Measurements from ENCODE around the gene SYN1. TPM values are rescaled to one million over a fixed set of nuclear protein-coding genes. Genes with fewer than 3 reads are reported as not detected.
A peak's percentile ranks its signal among the peaks of the same experiment; 100 is the strongest.

SYN1 gene
- total RNA-seq, 6 experiments from 2014 or later = 0.22 to 3.1 (median 0.37) TPM; not detected in 1

- H3K9me3 ChIP-seq = no peaks in the 10 kb centered on the region
- no peaks in the 10 kb centered on the region for H3K4me1 ChIP-seq
- 50% methylated on average over 15 of the region's 32 CpGs for WGBS (ENCODE audit: insufficient coverage, low coverage, low lambda C conversion rate, missing lambda C conversion rate)
- H3K36me3 ChIP-seq = no peaks in the 10 kb centered on the region
- H3K27me3 ChIP-seq = no peaks in the 10 kb centered on the region
- intact Hi-C loops (cut with DNase I) = no loop called here
- H3K27ac ChIP-seq = no peak overlapping the region
- ATAC-seq (no peak), DNase-seq (no peak)
- H3K4me3 ChIP-seq = peak overlapping the region in 1 of 3 donors; percentile 14
- TF ChIP-seq CTCF (IDR thresholded peaks at IDR 0.05) = no peak
- no peak for TF ChIP-seq POLR2A (IDR thresholded peaks at IDR 0.05)
Observed at GRCh38 chrX:47618923-47619485, 653 bp downstream of the SYN1 start.

GRCh38 chrX:47614618-47615017 lies 5.0 kb downstream of the SYN1 start:
- Histone ChIP-seq H3K4me3 (no peak overlapping the region), H3K4me1 (no peaks in the 10 kb centered on the region), H3K27ac (no peak overlapping the region), H3K9me3 (no peaks in the 10 kb centered on the region), H3K27me3 (no peaks in the 10 kb centered on the region), H3K36me3 (no peaks in the 10 kb centered on the region)
- ATAC-seq (no peak), DNase-seq (no peak)
- no peak for TF ChIP-seq POLR2A (IDR thresholded peaks at IDR 0.05)
- TF ChIP-seq CTCF (IDR thresholded peaks at IDR 0.05) = no peak
- WGBS (ENCODE audit: insufficient coverage, low coverage, low lambda C conversion rate, missing lambda C conversion rate) = 54% methylated on average over 4 of the region's 5 CpGs
- intact Hi-C loops (cut with DNase I) = no loop called here

GRCh38 chrX:47613082-47613481 lies 6.6 kb downstream of the SYN1 start:
- ATAC-seq = no peak
- DNase-seq = no peak
- Histone ChIP-seq H3K27ac (no peak overlapping the region), H3K27me3 (no peaks in the 10 kb centered on the region), H3K4me3 (no peak overlapping the region), H3K4me1 (no peaks in the 10 kb centered on the region), H3K36me3 (no peaks in the 10 kb centered on the region), H3K9me3 (no peaks in the 10 kb centered on the region)
- 69% methylated on average over 5 of the region's 8 CpGs for WGBS (ENCODE audit: insufficient coverage, low coverage, low lambda C conversion rate, missing lambda C conversion rate)
- intact Hi-C loops (cut with DNase I) = no loop called here
- TF ChIP-seq POLR2A (IDR thresholded peaks at IDR 0.05) (no peak), CTCF (IDR thresholded peaks at IDR 0.05) (no peak)

- TF ChIP-seq CTCF (IDR thresholded peaks at IDR 0.05) (no peak), POLR2A (IDR thresholded peaks at IDR 0.05) (no peak)
- H3K4me3 ChIP-seq = no peak overlapping the region
- no peaks in the 10 kb centered on the region for H3K27me3 ChIP-seq
- no peaks in the 10 kb centered on the region for H3K4me1 ChIP-seq
- no peak for DNase-seq
- H3K9me3 ChIP-seq = no peaks in the 10 kb centered on the region
- no peaks in the 10 kb centered on the region for H3K36me3 ChIP-seq
- no peak overlapping the region for H3K27ac ChIP-seq
- ATAC-seq = peak in 3 of 4 donors; percentile 22 to 74 (median 44)
- intact Hi-C loops (cut with DNase I) = no loop called here
Observed at GRCh38 chrX:47612418-47612817, 7.2 kb downstream of the SYN1 start.

GRCh38 chrX:47611926-47612325 lies 7.7 kb downstream of the SYN1 start:
- no peak for TF ChIP-seq POLR2A (IDR thresholded peaks at IDR 0.05)
- TF ChIP-seq CTCF (IDR thresholded peaks at IDR 0.05) = no peak
- no peak for ATAC-seq
- Histone ChIP-seq H3K4me3 (no peak overlapping the region), H3K36me3 (no peaks in the 10 kb centered on the region), H3K27ac (no peak overlapping the region), H3K27me3 (no peaks in the 10 kb centered on the region), H3K4me1 (no peaks in the 10 kb centered on the region), H3K9me3 (no peaks in the 10 kb centered on the region)
- intact Hi-C loops (cut with DNase I) = no loop called here
- 50% methylated on average over 1 of the region's 2 CpGs for WGBS (ENCODE audit: insufficient coverage, low coverage, low lambda C conversion rate, missing lambda C conversion rate)
- no peak for DNase-seq
